ENCODE measurements around the gene CLDN5.

Gene CLDN5, protein sequence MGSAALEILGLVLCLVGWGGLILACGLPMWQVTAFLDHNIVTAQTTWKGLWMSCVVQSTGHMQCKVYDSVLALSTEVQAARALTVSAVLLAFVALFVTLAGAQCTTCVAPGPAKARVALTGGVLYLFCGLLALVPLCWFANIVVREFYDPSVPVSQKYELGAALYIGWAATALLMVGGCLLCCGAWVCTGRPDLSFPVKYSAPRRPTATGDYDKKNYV

DNA sequence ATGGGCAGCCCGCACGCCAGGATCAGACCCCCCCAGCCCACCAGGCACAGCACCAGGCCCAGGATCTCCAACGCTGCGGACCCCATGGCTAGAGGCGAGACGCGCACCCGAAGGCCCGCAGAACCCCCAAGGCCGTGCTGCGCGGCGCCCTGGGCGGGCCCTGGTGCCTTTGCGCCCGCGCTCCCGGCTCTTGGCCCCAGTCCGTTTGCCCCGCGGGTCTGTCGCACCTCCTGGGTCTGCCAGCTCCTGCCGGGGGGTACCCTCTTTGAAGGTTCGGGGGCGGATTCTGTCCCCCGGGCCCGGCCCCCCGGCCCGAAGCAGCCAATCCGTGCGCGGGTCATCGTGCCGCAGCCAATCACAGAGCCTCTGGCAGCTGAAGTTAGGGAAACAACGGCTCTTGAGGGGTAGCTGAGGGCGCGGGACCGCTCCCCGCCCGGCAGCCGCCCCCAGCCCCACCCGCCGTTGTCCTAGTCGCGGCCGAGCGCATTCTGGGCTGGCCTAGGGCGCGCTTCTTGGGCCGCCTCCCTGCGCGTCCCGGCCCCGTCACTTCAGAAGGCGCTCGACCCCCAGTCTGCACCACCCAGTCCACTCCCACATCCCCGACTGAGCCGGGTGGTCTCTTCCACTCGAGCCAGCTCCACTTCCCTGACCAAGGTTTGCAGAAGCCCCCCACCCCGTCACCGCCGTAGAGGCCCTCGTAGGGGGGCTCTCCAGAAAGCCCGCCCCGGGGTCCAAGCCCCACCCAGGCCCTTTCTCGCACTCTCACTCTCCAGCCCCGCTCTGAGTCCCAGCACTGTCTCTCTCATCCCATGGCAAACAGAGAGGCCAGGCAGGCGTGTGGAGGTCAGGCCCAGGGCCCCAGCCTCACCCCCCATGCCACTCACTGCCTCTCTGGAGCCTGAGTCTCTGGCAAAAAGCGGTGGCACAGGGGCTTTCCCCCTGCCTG is at the start of gene CLDN5:
Gene CLDN5 (minus strand): TSS at position 241 of the 946 bp plus-strand sequence. CDS start 155 bp downstream, at position 86.
- TF ChIP-seq, protein P1, sequence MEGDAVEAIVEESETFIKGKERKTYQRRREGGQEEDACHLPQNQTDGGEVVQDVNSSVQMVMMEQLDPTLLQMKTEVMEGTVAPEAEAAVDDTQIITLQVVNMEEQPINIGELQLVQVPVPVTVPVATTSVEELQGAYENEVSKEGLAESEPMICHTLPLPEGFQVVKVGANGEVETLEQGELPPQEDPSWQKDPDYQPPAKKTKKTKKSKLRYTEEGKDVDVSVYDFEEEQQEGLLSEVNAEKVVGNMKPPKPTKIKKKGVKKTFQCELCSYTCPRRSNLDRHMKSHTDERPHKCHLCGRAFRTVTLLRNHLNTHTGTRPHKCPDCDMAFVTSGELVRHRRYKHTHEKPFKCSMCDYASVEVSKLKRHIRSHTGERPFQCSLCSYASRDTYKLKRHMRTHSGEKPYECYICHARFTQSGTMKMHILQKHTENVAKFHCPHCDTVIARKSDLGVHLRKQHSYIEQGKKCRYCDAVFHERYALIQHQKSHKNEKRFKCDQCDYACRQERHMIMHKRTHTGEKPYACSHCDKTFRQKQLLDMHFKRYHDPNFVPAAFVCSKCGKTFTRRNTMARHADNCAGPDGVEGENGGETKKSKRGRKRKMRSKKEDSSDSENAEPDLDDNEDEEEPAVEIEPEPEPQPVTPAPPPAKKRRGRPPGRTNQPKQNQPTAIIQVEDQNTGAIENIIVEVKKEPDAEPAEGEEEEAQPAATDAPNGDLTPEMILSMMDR (conservative IDR thresholded peaks at IDR 0.05; ENCODE audit: low read depth, low read length), result no peak
- DNase-seq (ENCODE audit: low read depth), result peak; percentile 39
- peak within 1 kb of the TSS; percentile 56 for H3K4me3 ChIP-seq (ENCODE audit: low read depth, low read length)

DNA sequence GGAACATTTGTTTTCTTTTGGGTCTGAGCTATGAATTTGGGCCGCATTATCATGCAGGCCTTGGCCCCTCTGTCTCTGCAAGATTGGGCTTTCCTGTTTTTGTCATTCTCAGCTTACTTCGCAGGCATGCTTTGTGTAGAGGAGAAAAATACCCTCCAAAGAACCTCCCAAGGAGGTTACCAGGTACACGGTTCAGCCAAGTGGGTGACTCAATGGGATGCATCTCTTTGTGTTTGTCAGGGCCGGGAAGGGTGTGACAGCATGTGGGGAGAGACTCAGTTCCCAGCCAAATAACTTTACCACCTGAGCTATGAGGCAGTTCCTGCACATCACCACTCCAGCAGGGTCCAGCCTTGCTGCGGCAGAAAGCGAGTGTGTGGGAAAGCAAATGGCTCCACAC is 47.8 kb upstream of the CLDN5 start:
- TF ChIP-seq, protein P1 (conservative IDR thresholded peaks at IDR 0.05; ENCODE audit: low read depth, low read length), result no peak
- H3K4me3 ChIP-seq (ENCODE audit: low read depth, low read length), result no peak overlapping the region
- no peak for DNase-seq (ENCODE audit: low read depth)

DNA sequence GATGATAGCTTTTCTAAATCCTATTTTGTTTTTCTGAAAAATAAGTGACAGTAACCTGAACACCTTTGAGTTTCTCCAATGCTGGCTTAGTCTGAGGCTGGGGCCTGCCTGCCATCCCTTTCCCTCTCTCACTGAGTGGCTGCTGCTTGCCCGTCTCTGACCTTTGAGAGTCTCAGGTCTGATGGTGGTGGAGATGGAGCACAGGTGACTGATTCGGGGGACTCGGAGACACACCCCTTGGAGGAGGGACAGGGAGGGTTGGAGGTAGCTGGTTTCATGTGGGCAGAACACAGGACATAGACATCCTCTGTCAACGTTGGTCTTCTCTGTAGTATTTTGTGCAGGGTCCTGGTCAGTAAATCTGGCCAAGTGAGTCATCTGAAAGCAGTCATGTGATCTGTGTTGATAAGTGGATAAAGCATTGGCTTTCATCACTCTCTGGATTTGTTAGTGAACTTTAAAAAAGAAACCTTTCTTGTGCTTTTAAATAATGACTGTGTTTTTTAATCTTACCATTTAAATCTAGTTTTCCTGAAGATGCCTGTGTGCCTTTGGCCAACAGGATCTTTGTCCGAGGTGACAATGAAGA is 47.1 kb upstream of the CLDN5 start:
- TF ChIP-seq, protein P1 (conservative IDR thresholded peaks at IDR 0.05; ENCODE audit: low read depth, low read length), result no peak
- DNase-seq (ENCODE audit: low read depth), result peak; percentile 62
- H3K4me3 ChIP-seq (ENCODE audit: low read depth, low read length), result no peak overlapping the region

DNA sequence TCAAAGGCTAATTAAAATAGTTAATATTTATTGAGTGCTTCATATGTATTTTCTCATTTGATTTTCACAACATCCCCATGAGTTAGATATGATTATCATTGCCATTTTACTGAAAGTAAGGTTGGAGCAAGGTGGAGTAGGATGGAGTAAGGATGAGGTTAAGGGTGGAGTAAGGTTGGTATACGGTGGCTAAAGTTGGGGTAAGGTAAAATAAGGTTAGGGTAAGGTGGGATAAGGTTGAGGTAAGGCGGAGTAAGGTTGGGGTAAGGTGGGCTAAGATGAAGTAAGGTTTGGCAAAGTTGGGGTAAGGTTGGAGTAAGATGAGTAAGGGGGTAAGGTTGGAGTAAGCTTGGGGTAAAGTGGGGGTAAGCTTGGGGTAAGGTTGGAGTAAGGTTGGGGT is 45.8 kb upstream of the CLDN5 start:
- no peak for DNase-seq (ENCODE audit: low read depth)
- TF ChIP-seq, protein P1 (conservative IDR thresholded peaks at IDR 0.05; ENCODE audit: low read depth, low read length), result no peak
- H3K4me3 ChIP-seq (ENCODE audit: low read depth, low read length), result no peak overlapping the region

DNA sequence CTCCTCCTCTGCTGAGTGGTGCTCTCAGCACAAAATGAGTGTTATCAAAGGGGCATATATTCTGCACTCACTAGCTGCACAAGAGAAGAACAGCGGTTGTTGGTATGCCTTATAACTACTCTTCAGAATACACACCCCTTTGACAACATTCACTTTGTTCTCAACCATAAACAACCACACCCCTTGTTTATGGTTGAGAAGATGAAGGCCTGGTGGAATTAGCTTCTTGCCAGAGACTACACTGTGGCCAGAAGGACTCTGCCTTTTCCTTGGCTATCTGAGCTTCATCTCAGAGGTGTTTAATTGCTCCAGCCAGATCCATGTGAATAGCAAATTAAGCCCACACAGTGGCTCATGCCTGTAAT is 45.0 kb upstream of the CLDN5 start:
- no peak for DNase-seq (ENCODE audit: low read depth)
- TF ChIP-seq, protein P1 (conservative IDR thresholded peaks at IDR 0.05; ENCODE audit: low read depth, low read length), result no peak
- H3K4me3 ChIP-seq (ENCODE audit: low read depth, low read length), result no peak overlapping the region

DNA sequence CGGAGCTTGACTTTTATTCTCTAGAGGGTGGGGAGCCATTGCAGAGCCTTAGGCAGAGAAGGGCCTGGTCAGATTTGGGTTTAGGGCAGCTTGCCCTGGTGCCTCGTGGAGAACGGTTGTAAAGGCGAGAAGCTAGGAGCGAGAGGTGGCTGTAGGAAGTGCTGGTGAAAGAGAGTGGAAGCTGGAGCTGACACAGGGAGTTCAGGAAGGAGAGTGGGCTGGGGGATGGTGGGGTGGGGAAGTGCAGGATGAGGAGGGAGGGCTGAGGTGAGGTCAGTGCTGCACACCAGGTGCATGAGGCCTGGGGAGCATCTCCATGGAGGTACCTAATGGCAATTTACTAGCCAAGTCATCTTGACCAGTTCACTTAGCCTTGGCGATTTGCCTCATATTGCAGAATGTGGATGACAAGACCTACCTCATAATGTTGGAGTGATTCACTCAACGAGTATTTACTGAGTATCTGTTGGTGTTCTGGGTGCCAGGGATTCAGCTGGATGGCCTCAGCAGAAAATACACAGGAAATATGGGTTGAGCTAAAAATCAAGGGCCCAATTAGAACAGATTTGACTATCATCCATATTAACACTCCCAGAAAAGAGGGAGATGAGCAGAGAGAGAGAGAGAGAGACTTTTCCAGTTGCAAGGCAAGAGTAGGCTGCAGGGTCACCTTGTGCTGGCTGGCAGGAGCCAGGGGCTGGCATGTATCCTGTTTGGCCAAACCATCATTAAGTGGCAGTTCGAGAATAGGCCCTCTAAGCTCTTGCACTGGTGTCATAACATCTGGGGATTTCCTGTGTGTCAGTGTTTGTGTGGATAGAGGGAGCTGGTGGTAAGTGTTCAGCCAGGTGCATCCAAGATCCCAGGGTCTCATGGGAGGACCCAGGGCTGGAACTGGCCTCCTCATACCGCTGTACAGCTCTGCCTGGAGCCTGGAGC is 44.4 kb upstream of the CLDN5 start:
- TF ChIP-seq, protein P1 (conservative IDR thresholded peaks at IDR 0.05; ENCODE audit: low read depth, low read length), result no peak
- H3K4me3 ChIP-seq (ENCODE audit: low read depth, low read length), result no peak overlapping the region
- peak; percentile 95 for DNase-seq (ENCODE audit: low read depth)
